ENCODE data around the gene YBX3. TPM values are rescaled to one million over a fixed set of nuclear protein-coding genes. Genes with fewer than 3 reads are reported as not detected.

The YBX3 gene
- polyA plus RNA-seq, 2 donors = 399 to 433 TPM

- H3K27me3 ChIP-seq (ENCODE audit: control insufficient read depth in 1 of 2, insufficient read depth in 2 of 2, low read length in 2 of 2) = no peaks in the 10 kb centered on the region
- no peaks in the 10 kb centered on the region for H3K36me3 ChIP-seq (ENCODE audit: control insufficient read depth in 2 of 2, insufficient read depth in 2 of 2, low read length in 1 of 2)
- H3K27ac ChIP-seq (ENCODE audit: low read depth in 2 of 2, low read length in 1 of 2) = no peak overlapping the region
- H3K4me1 ChIP-seq (ENCODE audit: control insufficient read depth in 2 of 2, insufficient read depth in 2 of 2, low read length in 1 of 2) = no peaks in the 10 kb centered on the region
- H3K4me3 ChIP-seq (ENCODE audit: low read depth in 1 of 2, low read length in 2 of 2) = no peak overlapping the region
- H3K9me3 ChIP-seq (ENCODE audit: control insufficient read depth in 2 of 2, insufficient read depth in 1 of 2, low read depth in 1 of 2, low read length in 1 of 2) = no peaks in the 10 kb centered on the region
Observed at GRCh38 chr12:10741845-10742244, 18.7 kb upstream of the YBX3 start.

- H3K36me3 ChIP-seq (ENCODE audit: control insufficient read depth in 2 of 2, insufficient read depth in 2 of 2, low read length in 1 of 2) = no peaks in the 10 kb centered on the region
- peak overlapping the region in 1 of 2 donors; percentile 31 for H3K27ac ChIP-seq (ENCODE audit: low read depth in 2 of 2, low read length in 1 of 2)
- no peaks in the 10 kb centered on the region for H3K9me3 ChIP-seq (ENCODE audit: control insufficient read depth in 2 of 2, insufficient read depth in 1 of 2, low read depth in 1 of 2, low read length in 1 of 2)
- H3K4me3 ChIP-seq (ENCODE audit: low read depth in 1 of 2, low read length in 2 of 2) = no peak overlapping the region
- H3K27me3 ChIP-seq (ENCODE audit: control insufficient read depth in 1 of 2, insufficient read depth in 2 of 2, low read length in 2 of 2) = no peaks in the 10 kb centered on the region
- H3K4me1 ChIP-seq (ENCODE audit: control insufficient read depth in 2 of 2, insufficient read depth in 2 of 2, low read length in 1 of 2) = no peaks in the 10 kb centered on the region
- 36 to 37% methylated on average over 1 of the region's 1 CpG for WGBS, 2 donors
Observed at GRCh38 chr12:10740182-10740581, 17.1 kb upstream of the YBX3 start.

- no peaks in the 10 kb centered on the region for H3K4me1 ChIP-seq (ENCODE audit: control insufficient read depth in 2 of 2, insufficient read depth in 2 of 2, low read length in 1 of 2)
- no peak overlapping the region for H3K4me3 ChIP-seq (ENCODE audit: low read depth in 1 of 2, low read length in 2 of 2)
- no peaks in the 10 kb centered on the region for H3K27me3 ChIP-seq (ENCODE audit: control insufficient read depth in 1 of 2, insufficient read depth in 2 of 2, low read length in 2 of 2)
- 86% methylated on average over 8 of the region's 8 CpGs for WGBS, 2 donors
- H3K27ac ChIP-seq (ENCODE audit: low read depth in 2 of 2, low read length in 1 of 2) = no peak overlapping the region
- H3K9me3 ChIP-seq (ENCODE audit: control insufficient read depth in 2 of 2, insufficient read depth in 1 of 2, low read depth in 1 of 2, low read length in 1 of 2) = no peaks in the 10 kb centered on the region
- no peaks in the 10 kb centered on the region for H3K36me3 ChIP-seq (ENCODE audit: control insufficient read depth in 2 of 2, insufficient read depth in 2 of 2, low read length in 1 of 2)
Observed at GRCh38 chr12:10739157-10740118, 16.3 kb upstream of the YBX3 start.

DNA sequence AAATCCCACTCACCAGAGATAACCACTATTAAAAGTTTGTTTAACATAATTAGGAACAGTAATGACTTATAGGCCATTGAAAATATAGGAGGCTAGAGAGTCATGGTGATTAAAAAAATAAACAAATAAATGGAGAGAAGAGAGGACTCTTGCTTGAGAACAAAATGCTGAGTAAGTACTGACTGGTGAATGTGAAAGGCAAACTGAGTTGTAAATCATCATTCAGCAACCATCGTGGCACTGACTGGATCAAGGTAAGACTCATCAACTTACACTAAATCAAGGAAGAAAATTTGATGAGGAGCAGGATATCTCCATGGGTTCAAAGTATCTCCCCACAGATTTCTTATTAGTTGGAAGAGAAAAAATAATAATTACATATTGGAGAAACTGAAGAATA, 14.1 kb upstream of the YBX3 start:
- Histone ChIP-seq H3K36me3 (ENCODE audit: control insufficient read depth in 2 of 2, insufficient read depth in 2 of 2, low read length in 1 of 2) (no peaks in the 10 kb centered on the region), H3K4me3 (ENCODE audit: low read depth in 1 of 2, low read length in 2 of 2) (no peak overlapping the region), H3K9me3 (ENCODE audit: control insufficient read depth in 2 of 2, insufficient read depth in 1 of 2, low read depth in 1 of 2, low read length in 1 of 2) (no peaks in the 10 kb centered on the region), H3K27ac (ENCODE audit: low read depth in 2 of 2, low read length in 1 of 2) (no peak overlapping the region), H3K27me3 (ENCODE audit: control insufficient read depth in 1 of 2, insufficient read depth in 2 of 2, low read length in 2 of 2) (no peaks in the 10 kb centered on the region), H3K4me1 (ENCODE audit: control insufficient read depth in 2 of 2, insufficient read depth in 2 of 2, low read length in 1 of 2) (no peaks in the 10 kb centered on the region)
- WGBS, 2 donors = 60 to 65% methylated on average over 1 of the region's 1 CpG

DNA sequence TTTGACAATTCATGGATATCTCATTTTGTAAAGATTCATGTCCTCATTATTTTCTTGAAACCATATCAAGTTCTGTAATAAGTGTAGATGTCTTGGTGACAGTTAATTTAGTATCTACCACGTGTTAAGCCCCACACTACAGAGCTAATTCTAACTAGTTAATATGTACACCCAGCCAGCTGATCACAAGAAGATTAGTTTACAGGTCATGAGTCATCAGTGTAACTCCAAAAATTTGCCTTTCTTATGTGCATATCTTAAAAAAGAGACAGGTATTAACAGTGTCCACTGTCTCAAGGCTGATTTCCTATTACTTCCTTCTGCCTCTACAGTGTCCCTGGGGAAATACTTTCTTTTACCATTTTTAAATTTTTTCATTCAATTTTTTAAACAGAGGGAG, 13.3 kb upstream of the YBX3 start:
- Histone ChIP-seq H3K27ac (ENCODE audit: low read depth in 2 of 2, low read length in 1 of 2) (no peak overlapping the region), H3K36me3 (ENCODE audit: control insufficient read depth in 2 of 2, insufficient read depth in 2 of 2, low read length in 1 of 2) (no peaks in the 10 kb centered on the region), H3K4me1 (ENCODE audit: control insufficient read depth in 2 of 2, insufficient read depth in 2 of 2, low read length in 1 of 2) (no peaks in the 10 kb centered on the region), H3K4me3 (ENCODE audit: low read depth in 1 of 2, low read length in 2 of 2) (no peak overlapping the region), H3K27me3 (ENCODE audit: control insufficient read depth in 1 of 2, insufficient read depth in 2 of 2, low read length in 2 of 2) (no peaks in the 10 kb centered on the region), H3K9me3 (ENCODE audit: control insufficient read depth in 2 of 2, insufficient read depth in 1 of 2, low read depth in 1 of 2, low read length in 1 of 2) (no peaks in the 10 kb centered on the region)
- WGBS, 2 donors = 39 to 51% methylated on average over 1 of the region's 1 CpG

DNA sequence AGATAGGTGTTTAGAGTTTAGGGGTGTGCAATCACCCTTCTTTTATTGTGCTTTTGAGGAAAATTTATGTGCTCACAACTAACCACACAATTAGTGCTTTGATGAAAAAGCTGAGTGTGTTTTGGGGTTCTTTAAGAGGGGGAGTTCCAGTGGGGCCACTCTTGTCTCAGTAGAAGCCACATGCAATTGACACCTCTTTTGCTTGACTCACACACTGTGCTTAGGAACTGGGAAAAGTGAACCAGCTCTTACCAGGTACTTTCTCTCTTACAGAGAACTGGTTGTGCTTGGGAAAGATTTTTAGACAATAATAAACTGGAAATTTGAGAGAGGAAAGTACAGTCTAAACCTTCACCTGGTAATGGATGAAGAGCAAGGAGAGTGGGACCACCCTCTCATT, 12.3 kb upstream of the YBX3 start:
- H3K4me1 ChIP-seq (ENCODE audit: control insufficient read depth in 2 of 2, insufficient read depth in 2 of 2, low read length in 1 of 2) = no peaks in the 10 kb centered on the region
- no peaks in the 10 kb centered on the region for H3K36me3 ChIP-seq (ENCODE audit: control insufficient read depth in 2 of 2, insufficient read depth in 2 of 2, low read length in 1 of 2)
- H3K4me3 ChIP-seq (ENCODE audit: low read depth in 1 of 2, low read length in 2 of 2) = no peak overlapping the region
- no peak overlapping the region for H3K27ac ChIP-seq (ENCODE audit: low read depth in 2 of 2, low read length in 1 of 2)
- H3K27me3 ChIP-seq (ENCODE audit: control insufficient read depth in 1 of 2, insufficient read depth in 2 of 2, low read length in 2 of 2) = no peaks in the 10 kb centered on the region
- no peaks in the 10 kb centered on the region for H3K9me3 ChIP-seq (ENCODE audit: control insufficient read depth in 2 of 2, insufficient read depth in 1 of 2, low read depth in 1 of 2, low read length in 1 of 2)

GRCh38 chr12:10732549-10732948, 9.4 kb upstream of the YBX3 start:
- Histone ChIP-seq H3K27me3 (ENCODE audit: control insufficient read depth in 1 of 2, insufficient read depth in 2 of 2, low read length in 2 of 2) (no peaks in the 10 kb centered on the region), H3K27ac (ENCODE audit: low read depth in 2 of 2, low read length in 1 of 2) (no peak overlapping the region), H3K36me3 (ENCODE audit: control insufficient read depth in 2 of 2, insufficient read depth in 2 of 2, low read length in 1 of 2) (no peaks in the 10 kb centered on the region), H3K4me1 (ENCODE audit: control insufficient read depth in 2 of 2, insufficient read depth in 2 of 2, low read length in 1 of 2) (no peaks in the 10 kb centered on the region), H3K4me3 (ENCODE audit: low read depth in 1 of 2, low read length in 2 of 2) (no peak overlapping the region), H3K9me3 (ENCODE audit: control insufficient read depth in 2 of 2, insufficient read depth in 1 of 2, low read depth in 1 of 2, low read length in 1 of 2) (no peaks in the 10 kb centered on the region)
- 77 to 88% methylated on average over 4 of the region's 4 CpGs for WGBS, 2 donors

DNA sequence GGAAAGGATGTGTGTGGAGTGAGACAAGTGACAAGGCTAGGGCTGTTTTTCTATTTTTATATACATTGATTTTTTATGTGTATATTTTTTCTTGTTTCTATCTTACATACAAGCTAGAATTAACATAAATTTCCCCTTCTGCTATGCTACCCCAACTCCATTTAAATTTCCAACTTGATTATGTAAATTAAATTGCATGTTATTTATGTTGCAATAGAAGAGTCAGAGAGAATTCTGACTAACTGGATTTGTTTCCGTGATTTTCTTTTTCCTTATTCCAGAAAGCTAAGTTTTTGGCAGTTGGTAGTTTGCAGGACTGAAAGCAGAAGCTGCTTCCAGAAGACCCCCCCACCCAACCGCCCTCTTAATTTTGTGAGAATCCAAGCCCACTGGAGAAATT, 8.9 kb upstream of the YBX3 start:
- no peaks in the 10 kb centered on the region for H3K9me3 ChIP-seq (ENCODE audit: control insufficient read depth in 2 of 2, insufficient read depth in 1 of 2, low read depth in 1 of 2, low read length in 1 of 2)
- H3K27ac ChIP-seq (ENCODE audit: low read depth in 2 of 2, low read length in 1 of 2) = no peak overlapping the region
- no peaks in the 10 kb centered on the region for H3K4me1 ChIP-seq (ENCODE audit: control insufficient read depth in 2 of 2, insufficient read depth in 2 of 2, low read length in 1 of 2)
- WGBS, 2 donors = 79 to 89% methylated on average over 2 of the region's 2 CpGs
- H3K27me3 ChIP-seq (ENCODE audit: control insufficient read depth in 1 of 2, insufficient read depth in 2 of 2, low read length in 2 of 2) = no peaks in the 10 kb centered on the region
- no peak overlapping the region for H3K4me3 ChIP-seq (ENCODE audit: low read depth in 1 of 2, low read length in 2 of 2)
- H3K36me3 ChIP-seq (ENCODE audit: control insufficient read depth in 2 of 2, insufficient read depth in 2 of 2, low read length in 1 of 2) = no peaks in the 10 kb centered on the region

GRCh38 chr12:10730559-10730958, 7.4 kb upstream of the YBX3 start:
- Histone ChIP-seq H3K9me3 (ENCODE audit: control insufficient read depth in 2 of 2, insufficient read depth in 1 of 2, low read depth in 1 of 2, low read length in 1 of 2) (no peaks in the 10 kb centered on the region), H3K4me3 (ENCODE audit: low read depth in 1 of 2, low read length in 2 of 2) (no peak overlapping the region), H3K36me3 (ENCODE audit: control insufficient read depth in 2 of 2, insufficient read depth in 2 of 2, low read length in 1 of 2) (no peaks in the 10 kb centered on the region), H3K4me1 (ENCODE audit: control insufficient read depth in 2 of 2, insufficient read depth in 2 of 2, low read length in 1 of 2) (no peaks in the 10 kb centered on the region), H3K27ac (ENCODE audit: low read depth in 2 of 2, low read length in 1 of 2) (no peak overlapping the region), H3K27me3 (ENCODE audit: control insufficient read depth in 1 of 2, insufficient read depth in 2 of 2, low read length in 2 of 2) (no peaks in the 10 kb centered on the region)

DNA sequence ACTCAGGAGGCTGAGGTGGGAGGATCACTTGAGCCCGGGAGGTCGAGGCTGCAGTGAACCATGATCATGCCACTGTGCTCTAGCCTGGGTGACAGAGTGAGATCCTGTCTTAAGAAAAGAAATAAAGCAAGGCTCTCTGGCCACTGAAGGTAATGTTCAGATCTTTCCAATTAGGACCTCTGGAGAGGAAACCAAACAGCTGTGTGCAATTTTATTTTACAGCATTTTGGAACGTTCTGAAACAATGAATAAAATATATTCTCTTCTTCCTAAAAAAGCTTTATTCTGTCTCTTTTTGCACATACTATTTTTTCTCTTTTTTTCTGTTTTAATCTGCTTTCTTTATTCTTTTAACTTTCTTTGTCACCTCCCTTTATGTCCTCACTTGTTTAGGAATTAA, 5.0 kb upstream of the YBX3 start:
- 79 to 88% methylated on average over 3 of the region's 3 CpGs for WGBS, 2 donors
- H3K9me3 ChIP-seq (ENCODE audit: control insufficient read depth in 2 of 2, insufficient read depth in 1 of 2, low read depth in 1 of 2, low read length in 1 of 2) = no peaks in the 10 kb centered on the region
- no peak overlapping the region for H3K27ac ChIP-seq (ENCODE audit: low read depth in 2 of 2, low read length in 1 of 2)
- no peaks in the 10 kb centered on the region for H3K4me1 ChIP-seq (ENCODE audit: control insufficient read depth in 2 of 2, insufficient read depth in 2 of 2, low read length in 1 of 2)
- H3K36me3 ChIP-seq (ENCODE audit: control insufficient read depth in 2 of 2, insufficient read depth in 2 of 2, low read length in 1 of 2) = no peaks in the 10 kb centered on the region
- no peak overlapping the region for H3K4me3 ChIP-seq (ENCODE audit: low read depth in 1 of 2, low read length in 2 of 2)
- no peaks in the 10 kb centered on the region for H3K27me3 ChIP-seq (ENCODE audit: control insufficient read depth in 1 of 2, insufficient read depth in 2 of 2, low read length in 2 of 2)
